ENCODE measurements around the gene FLACC1. TPM values are rescaled to one million over a fixed set of nuclear protein-coding genes. Genes with fewer than 3 reads are reported as not detected.

FLACC1 gene
- total RNA-seq, 1 experiment from 2014 or later, result 0.17 TPM

DNA sequence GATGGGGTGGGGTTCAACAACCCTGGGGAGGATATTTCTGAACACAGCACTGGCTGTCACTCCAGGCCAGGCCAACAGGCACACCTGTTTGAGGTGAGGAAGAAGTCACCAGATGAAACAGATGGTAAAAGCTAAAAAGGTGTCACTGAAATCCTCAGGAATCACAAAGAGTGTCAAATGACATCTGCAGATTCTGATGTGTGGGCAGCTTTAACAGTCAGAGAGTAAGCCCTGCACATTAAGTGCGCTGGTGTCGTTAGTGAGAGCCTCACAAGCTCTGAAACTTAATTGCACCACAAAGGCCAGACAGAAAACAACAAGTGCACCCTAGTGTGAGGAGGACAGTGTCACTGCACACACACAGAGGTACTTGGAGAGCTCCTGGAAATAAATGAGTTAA lies 13.6 kb downstream of the FLACC1 start (continued):
- TF ChIP-seq, protein P1, sequence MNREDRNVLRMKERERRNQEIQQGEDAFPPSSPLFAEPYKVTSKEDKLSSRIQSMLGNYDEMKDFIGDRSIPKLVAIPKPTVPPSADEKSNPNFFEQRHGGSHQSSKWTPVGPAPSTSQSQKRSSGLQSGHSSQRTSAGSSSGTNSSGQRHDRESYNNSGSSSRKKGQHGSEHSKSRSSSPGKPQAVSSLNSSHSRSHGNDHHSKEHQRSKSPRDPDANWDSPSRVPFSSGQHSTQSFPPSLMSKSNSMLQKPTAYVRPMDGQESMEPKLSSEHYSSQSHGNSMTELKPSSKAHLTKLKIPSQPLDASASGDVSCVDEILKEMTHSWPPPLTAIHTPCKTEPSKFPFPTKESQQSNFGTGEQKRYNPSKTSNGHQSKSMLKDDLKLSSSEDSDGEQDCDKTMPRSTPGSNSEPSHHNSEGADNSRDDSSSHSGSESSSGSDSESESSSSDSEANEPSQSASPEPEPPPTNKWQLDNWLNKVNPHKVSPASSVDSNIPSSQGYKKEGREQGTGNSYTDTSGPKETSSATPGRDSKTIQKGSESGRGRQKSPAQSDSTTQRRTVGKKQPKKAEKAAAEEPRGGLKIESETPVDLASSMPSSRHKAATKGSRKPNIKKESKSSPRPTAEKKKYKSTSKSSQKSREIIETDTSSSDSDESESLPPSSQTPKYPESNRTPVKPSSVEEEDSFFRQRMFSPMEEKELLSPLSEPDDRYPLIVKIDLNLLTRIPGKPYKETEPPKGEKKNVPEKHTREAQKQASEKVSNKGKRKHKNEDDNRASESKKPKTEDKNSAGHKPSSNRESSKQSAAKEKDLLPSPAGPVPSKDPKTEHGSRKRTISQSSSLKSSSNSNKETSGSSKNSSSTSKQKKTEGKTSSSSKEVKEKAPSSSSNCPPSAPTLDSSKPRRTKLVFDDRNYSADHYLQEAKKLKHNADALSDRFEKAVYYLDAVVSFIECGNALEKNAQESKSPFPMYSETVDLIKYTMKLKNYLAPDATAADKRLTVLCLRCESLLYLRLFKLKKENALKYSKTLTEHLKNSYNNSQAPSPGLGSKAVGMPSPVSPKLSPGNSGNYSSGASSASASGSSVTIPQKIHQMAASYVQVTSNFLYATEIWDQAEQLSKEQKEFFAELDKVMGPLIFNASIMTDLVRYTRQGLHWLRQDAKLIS (CRISPR knock-in tag; IDR thresholded peaks at IDR 0.05; ENCODE audit: borderline replicate concordance), result no peak
- TF ChIP-seq NR2C2 (CRISPR knock-in tag; IDR thresholded peaks at IDR 0.05) (no peak), ATF1 (CRISPR knock-in tag; IDR thresholded peaks at IDR 0.05) (no peak)

DNA sequence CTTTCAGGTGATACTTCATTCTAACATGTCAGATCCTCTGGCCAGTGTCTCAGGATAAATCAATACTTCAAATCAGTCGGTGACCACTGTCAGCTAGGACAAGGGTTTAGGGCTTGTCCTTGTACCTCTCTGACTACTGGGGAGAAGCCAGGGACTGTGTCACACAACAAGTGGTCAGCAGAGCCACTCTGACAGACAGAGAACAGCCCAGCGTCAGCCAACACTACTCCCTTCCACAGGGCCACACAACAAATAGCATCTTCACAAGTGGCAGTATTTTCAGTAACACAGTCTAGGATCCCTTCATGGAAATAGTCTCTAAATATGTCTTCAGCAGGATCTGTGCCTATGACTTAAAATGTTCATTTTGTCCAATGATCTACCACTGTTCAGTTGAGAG lies 14.2 kb downstream of the FLACC1 start:
- ChIA-PET POLR2A (no interaction called here), CTCF (interaction anchor here (1.2 to 1.6 kb wide), 2 partner anchors 72 to 109 kb away, joined by 3 read pairs; no protein-coding TSS in a partner anchor)
- Mint-ChIP-seq H3K4me3 (no peak overlapping the region), H3K4me1 (peaks cover 7% of the 10 kb centered on the region), H3K36me3 (no peaks in the 10 kb centered on the region), H3K9me3 (no peaks in the 10 kb centered on the region), H3K27me3 (ENCODE audit: low read depth) (no peaks in the 10 kb centered on the region), H3K27ac (no peak overlapping the region)
- TF ChIP-seq SP1 (CRISPR knock-in tag; conservative IDR thresholded peaks at IDR 0.05), result no peak
- TF ChIP-seq SMAD4 (CRISPR knock-in tag; IDR thresholded peaks at IDR 0.05), result no peak
- no peak for TF ChIP-seq GRHL2 (CRISPR knock-in tag; IDR thresholded peaks at IDR 0.05; ENCODE audit: insufficient replicate concordance, severe bottlenecking)
- no peak for TF ChIP-seq ZNF232 (CRISPR knock-in tag; IDR thresholded peaks at IDR 0.05)
- TF ChIP-seq, protein P2, sequence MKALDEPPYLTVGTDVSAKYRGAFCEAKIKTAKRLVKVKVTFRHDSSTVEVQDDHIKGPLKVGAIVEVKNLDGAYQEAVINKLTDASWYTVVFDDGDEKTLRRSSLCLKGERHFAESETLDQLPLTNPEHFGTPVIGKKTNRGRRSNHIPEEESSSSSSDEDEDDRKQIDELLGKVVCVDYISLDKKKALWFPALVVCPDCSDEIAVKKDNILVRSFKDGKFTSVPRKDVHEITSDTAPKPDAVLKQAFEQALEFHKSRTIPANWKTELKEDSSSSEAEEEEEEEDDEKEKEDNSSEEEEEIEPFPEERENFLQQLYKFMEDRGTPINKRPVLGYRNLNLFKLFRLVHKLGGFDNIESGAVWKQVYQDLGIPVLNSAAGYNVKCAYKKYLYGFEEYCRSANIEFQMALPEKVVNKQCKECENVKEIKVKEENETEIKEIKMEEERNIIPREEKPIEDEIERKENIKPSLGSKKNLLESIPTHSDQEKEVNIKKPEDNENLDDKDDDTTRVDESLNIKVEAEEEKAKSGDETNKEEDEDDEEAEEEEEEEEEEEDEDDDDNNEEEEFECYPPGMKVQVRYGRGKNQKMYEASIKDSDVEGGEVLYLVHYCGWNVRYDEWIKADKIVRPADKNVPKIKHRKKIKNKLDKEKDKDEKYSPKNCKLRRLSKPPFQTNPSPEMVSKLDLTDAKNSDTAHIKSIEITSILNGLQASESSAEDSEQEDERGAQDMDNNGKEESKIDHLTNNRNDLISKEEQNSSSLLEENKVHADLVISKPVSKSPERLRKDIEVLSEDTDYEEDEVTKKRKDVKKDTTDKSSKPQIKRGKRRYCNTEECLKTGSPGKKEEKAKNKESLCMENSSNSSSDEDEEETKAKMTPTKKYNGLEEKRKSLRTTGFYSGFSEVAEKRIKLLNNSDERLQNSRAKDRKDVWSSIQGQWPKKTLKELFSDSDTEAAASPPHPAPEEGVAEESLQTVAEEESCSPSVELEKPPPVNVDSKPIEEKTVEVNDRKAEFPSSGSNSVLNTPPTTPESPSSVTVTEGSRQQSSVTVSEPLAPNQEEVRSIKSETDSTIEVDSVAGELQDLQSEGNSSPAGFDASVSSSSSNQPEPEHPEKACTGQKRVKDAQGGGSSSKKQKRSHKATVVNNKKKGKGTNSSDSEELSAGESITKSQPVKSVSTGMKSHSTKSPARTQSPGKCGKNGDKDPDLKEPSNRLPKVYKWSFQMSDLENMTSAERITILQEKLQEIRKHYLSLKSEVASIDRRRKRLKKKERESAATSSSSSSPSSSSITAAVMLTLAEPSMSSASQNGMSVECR (CRISPR knock-in tag; IDR thresholded peaks at IDR 0.05; ENCODE audit: borderline replicate concordance), result no peak
- DNase-seq (ENCODE audit: low spot score) (no peak), ATAC-seq (no peak)

DNA sequence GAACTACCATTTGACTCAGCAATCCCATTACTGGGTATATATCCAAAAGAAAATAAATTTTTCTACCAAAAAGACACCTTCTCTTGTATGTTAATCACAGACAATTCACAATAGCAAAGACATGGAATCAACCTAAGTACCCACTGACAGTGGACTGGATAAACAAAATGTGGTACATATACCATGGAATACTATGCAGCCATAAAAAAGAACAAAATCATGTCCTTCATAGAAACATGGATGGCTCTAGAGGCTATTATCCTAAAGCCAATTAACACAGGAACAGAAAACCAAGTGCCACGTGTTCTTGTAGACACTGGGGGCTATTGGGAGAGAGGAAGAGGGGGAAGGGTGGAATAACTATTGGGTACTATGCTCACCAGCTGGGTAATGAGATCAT lies 27.7 kb downstream of the FLACC1 start:
- no peak for DNase-seq (ENCODE audit: low spot score)
- no peak for ATAC-seq
- TF ChIP-seq PRRX2 (CRISPR knock-in tag; IDR thresholded peaks at IDR 0.05) (no peak), MXD4 (CRISPR knock-in tag; IDR thresholded peaks at IDR 0.05; ENCODE audit: borderline replicate concordance) (no peak), ZNF232 (CRISPR knock-in tag; IDR thresholded peaks at IDR 0.05) (no peak), SMAD3 (CRISPR knock-in tag; IDR thresholded peaks at IDR 0.05; ENCODE audit: borderline replicate concordance) (no peak), ZBTB21 (CRISPR knock-in tag; IDR thresholded peaks at IDR 0.05; ENCODE audit: borderline replicate concordance) (no peak), FOXJ3 (CRISPR knock-in tag; IDR thresholded peaks at IDR 0.05; ENCODE audit: borderline replicate concordance) (no peak), SOX15 (CRISPR knock-in tag; IDR thresholded peaks at IDR 0.05) (no peak), FOXP1 (CRISPR knock-in tag; IDR thresholded peaks at IDR 0.05; ENCODE audit: borderline replicate concordance) (no peak), RORB (CRISPR knock-in tag; IDR thresholded peaks at IDR 0.05) (no peak), ZNF317 (CRISPR knock-in tag; IDR thresholded peaks at IDR 0.05; ENCODE audit: borderline replicate concordance, low read depth) (no peak), SMAD4 (CRISPR knock-in tag; IDR thresholded peaks at IDR 0.05) (no peak), OVOL2 (CRISPR knock-in tag; IDR thresholded peaks at IDR 0.05; ENCODE audit: borderline replicate concordance) (no peak)
- TF ChIP-seq, protein P3, sequence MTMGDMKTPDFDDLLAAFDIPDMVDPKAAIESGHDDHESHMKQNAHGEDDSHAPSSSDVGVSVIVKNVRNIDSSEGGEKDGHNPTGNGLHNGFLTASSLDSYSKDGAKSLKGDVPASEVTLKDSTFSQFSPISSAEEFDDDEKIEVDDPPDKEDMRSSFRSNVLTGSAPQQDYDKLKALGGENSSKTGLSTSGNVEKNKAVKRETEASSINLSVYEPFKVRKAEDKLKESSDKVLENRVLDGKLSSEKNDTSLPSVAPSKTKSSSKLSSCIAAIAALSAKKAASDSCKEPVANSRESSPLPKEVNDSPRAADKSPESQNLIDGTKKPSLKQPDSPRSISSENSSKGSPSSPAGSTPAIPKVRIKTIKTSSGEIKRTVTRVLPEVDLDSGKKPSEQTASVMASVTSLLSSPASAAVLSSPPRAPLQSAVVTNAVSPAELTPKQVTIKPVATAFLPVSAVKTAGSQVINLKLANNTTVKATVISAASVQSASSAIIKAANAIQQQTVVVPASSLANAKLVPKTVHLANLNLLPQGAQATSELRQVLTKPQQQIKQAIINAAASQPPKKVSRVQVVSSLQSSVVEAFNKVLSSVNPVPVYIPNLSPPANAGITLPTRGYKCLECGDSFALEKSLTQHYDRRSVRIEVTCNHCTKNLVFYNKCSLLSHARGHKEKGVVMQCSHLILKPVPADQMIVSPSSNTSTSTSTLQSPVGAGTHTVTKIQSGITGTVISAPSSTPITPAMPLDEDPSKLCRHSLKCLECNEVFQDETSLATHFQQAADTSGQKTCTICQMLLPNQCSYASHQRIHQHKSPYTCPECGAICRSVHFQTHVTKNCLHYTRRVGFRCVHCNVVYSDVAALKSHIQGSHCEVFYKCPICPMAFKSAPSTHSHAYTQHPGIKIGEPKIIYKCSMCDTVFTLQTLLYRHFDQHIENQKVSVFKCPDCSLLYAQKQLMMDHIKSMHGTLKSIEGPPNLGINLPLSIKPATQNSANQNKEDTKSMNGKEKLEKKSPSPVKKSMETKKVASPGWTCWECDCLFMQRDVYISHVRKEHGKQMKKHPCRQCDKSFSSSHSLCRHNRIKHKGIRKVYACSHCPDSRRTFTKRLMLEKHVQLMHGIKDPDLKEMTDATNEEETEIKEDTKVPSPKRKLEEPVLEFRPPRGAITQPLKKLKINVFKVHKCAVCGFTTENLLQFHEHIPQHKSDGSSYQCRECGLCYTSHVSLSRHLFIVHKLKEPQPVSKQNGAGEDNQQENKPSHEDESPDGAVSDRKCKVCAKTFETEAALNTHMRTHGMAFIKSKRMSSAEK (CRISPR knock-in tag; IDR thresholded peaks at IDR 0.05; ENCODE audit: borderline replicate concordance), result no peak
- TF ChIP-seq, protein P4, sequence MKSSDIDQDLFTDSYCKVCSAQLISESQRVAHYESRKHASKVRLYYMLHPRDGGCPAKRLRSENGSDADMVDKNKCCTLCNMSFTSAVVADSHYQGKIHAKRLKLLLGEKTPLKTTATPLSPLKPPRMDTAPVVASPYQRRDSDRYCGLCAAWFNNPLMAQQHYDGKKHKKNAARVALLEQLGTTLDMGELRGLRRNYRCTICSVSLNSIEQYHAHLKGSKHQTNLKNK (CRISPR knock-in tag; IDR thresholded peaks at IDR 0.05), result no peak
- POLR2A ChIA-PET, result no interaction called here
- H3K27me3 Mint-ChIP-seq (ENCODE audit: low read depth), result no peaks in the 10 kb centered on the region; the same call in 1 of the 2 replicates
- no peaks in the 10 kb centered on the region for H3K4me1 Mint-ChIP-seq
- 0 out of 2 replicates have a peak, but pooled peaks cover under 1% of the 10 kb centered on the region for H3K36me3 Mint-ChIP-seq
- H3K4me3 Mint-ChIP-seq, result no peak overlapping the region
- CTCF ChIA-PET, result interaction anchor here (1.2 kb wide), 1 partner anchor 53 kb away, joined by 3 read pairs; no protein-coding TSS in a partner anchor
- peaks cover 43% of the 10 kb centered on the region for H3K9me3 Mint-ChIP-seq
- H3K27ac Mint-ChIP-seq, result no peak overlapping the region
